NCI-H524 (cell line): ENCODE measurements around the gene GPSM3.
"Not testable (repeated sequence)": the region's sequence is repeated elsewhere in the genome, so short reads cannot be mapped to it uniquely, and the experiment has no call there.

Experiments
- DNase-seq, 2 experiments: peaks; one replicate each; lab custom pipeline; 2025; lab: John Stamatoyannopoulos, UW

GPSM3 gene

DNA sequence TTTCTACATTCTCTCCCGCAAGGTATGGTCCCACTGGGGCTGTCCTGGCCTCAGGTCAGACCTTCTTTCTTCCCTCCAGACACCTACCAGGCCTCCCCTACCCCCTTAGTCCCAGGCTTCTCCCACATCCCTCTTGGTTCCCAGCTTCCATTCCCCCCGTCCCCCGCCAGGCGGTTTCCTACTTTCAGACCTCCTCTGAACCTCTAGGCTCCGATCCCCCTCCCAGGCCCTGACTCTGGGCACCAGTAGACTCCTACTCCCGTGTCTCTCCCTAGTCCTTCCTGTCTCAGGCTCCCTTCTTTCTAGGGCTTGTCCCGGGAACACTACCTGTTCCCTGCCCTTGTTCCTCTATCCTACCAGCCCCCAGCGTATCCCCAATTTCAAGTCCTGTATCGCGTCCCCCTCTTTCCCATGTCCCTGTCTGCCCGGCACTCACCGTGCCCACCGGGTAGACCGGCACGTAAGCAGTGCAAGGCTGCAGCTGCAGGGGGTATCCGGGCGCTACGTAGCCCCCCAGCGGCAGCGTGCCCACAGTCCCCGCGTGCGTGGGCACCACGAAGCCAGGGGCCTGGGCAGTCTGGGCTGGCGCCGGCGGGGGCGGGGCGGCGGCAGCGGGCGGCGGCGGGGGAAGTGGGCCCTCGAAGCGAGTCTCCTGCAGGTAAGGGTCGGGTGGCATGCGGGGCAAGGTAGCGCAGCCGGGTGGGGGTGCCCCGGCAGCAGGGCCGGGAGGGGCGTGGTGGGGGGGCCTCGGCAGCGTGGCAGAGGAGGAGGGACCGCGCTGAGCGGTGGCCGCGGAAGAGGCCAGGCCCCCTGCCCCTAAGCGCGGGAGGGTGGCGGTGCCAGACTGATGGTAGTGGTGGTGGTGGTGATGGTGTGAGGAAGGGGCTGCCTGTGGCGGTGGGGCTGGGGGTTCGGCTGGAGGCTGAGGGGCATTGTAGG lies 42.2 kb downstream of the GPSM3 start:
- no peak for DNase-seq

GRCh38 chr6:32149092-32149755 lies 43.2 kb downstream of the GPSM3 start:
- DNase-seq: no peak

- no peak for DNase-seq
These were observed 44.0 kb downstream of the GPSM3 start for GRCh38 chr6:32148289-32149091.

DNA sequence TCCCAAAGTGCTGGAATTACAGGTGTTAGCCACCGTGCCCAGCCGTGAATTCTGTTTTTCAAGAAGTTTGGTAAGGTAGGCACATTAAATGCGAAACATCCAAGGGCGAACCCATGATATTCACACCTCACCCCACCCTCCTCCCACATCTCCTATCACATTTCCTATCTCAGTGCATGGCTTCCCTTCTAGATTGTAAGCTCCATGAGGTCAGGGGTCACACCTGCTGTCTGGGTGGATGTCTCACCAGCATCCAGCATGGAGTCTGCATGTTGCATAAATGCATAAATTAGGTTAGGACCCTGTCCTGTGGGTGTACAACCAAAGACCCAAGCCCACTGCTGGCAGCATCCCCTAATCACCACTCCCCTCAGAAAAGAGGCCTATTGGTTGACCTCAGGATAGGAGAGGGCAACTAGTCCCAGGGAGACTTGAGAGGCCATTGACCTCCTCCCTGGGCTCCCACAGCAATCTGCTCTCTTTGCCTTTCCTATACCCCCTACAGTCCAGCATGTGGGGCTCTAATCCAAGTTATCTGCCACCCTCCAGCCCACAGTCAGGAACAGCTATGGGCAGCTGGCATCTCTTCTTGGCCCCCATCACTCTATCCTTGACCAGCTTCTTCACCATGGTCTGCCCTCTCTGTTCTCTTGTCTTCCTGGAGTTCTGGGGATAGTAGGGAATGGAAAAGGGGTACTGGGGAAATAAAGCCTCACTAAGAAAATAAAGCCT lies 44.9 kb downstream of the GPSM3 start:
- DNase-seq: no peak

DNA sequence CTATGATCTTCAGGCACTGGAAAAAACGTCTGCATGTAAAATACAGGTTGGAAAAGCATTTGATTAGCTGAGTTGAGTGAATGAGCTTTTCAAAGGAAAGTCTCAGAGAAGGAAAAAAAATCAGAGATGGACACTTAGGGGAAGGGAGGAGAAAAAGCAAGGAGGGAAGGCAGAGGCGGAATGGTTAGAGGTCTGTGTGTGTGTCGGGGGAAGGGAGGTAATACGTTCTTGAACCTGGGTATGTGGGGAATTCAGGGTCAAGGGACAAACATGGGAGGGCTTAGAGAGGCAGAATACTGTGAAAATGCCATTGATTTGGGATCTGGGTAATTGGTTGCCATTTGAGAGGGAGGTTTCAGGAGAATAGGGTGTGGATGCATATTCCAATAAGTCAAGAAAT lies 45.8 kb downstream of the GPSM3 start:
- DNase-seq: no peak

- DNase-seq: no peak
These were observed 46.2 kb downstream of the GPSM3 start for GRCh38 chr6:32146287-32146686.

- DNase-seq: not testable (repeated sequence)
These were observed 48.2 kb downstream of the GPSM3 start for GRCh38 chr6:32144238-32144637.
